ENCODE data around the gene RABGAP1L. TPM values are rescaled to one million over a fixed set of nuclear protein-coding genes. Genes with fewer than 3 reads are reported as not detected.

Gene RABGAP1L
- total RNA-seq, 2 experiments from 2014 or later, result 59.8 to 67.6 TPM

DNA sequence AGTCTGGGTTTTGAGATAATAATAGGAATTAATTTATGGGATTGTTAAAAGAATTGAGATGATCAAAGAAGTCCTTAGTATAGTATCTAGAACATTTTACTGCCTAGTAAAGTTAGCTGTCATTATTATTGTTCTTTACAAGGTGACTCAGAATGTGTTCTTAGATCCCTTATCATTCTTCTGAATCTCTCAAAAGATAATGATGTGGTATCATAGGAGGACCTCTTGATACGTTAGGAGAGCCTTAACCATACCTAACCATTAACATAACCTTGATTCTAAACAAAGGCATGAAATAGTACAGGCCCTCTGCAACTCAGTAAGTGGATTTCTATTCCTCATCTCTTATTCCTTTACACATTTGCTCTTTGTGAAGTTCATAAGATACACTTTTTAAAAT lies 593.8 kb downstream of the RABGAP1L start:
- Histone ChIP-seq H3K4me1 (ENCODE audit: insufficient read depth, low read length) (no peaks in the 10 kb centered on the region), H3K4me3 (ENCODE audit: low read length) (no peak overlapping the region), H3K27me3 (ENCODE audit: control insufficient read depth in 1 of 2, insufficient read depth in 2 of 2, low read length in 2 of 2) (no peaks in the 10 kb centered on the region), H3K36me3 (ENCODE audit: insufficient read depth, low read length) (no peaks in the 10 kb centered on the region), H3K9me3 (ENCODE audit: control insufficient read depth in 1 of 2, insufficient read depth in 1 of 2, low read length in 2 of 2) (no peaks in the 10 kb centered on the region), H3K27ac (ENCODE audit: low read depth in 1 of 2, low read length in 2 of 2) (no peak overlapping the region)
- POLR2A ChIA-PET, result no interaction called here
- H3K9me3 Mint-ChIP-seq, result no peaks in the 10 kb centered on the region
- intact Hi-C loops (cut with DNase I, micrococcal nuclease), result no loop called here
- CTCF ChIA-PET, result no interaction called here
- H3K4me3 Mint-ChIP-seq, result no peak overlapping the region
- no peaks in the 10 kb centered on the region for H3K27me3 Mint-ChIP-seq
- no peak overlapping the region for H3K27ac Mint-ChIP-seq
- TF ChIP-seq, protein P1, sequence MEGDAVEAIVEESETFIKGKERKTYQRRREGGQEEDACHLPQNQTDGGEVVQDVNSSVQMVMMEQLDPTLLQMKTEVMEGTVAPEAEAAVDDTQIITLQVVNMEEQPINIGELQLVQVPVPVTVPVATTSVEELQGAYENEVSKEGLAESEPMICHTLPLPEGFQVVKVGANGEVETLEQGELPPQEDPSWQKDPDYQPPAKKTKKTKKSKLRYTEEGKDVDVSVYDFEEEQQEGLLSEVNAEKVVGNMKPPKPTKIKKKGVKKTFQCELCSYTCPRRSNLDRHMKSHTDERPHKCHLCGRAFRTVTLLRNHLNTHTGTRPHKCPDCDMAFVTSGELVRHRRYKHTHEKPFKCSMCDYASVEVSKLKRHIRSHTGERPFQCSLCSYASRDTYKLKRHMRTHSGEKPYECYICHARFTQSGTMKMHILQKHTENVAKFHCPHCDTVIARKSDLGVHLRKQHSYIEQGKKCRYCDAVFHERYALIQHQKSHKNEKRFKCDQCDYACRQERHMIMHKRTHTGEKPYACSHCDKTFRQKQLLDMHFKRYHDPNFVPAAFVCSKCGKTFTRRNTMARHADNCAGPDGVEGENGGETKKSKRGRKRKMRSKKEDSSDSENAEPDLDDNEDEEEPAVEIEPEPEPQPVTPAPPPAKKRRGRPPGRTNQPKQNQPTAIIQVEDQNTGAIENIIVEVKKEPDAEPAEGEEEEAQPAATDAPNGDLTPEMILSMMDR (IDR thresholded peaks at IDR 0.05), result no peak
- ATAC-seq (ENCODE audit: poor library complexity), result no peak
- no peak for DNase-seq
- H3K4me1 Mint-ChIP-seq (ENCODE audit: low read depth), result no peaks in the 10 kb centered on the region
- H3K36me3 Mint-ChIP-seq (ENCODE audit: low read depth), result no peaks in the 10 kb centered on the region

DNA sequence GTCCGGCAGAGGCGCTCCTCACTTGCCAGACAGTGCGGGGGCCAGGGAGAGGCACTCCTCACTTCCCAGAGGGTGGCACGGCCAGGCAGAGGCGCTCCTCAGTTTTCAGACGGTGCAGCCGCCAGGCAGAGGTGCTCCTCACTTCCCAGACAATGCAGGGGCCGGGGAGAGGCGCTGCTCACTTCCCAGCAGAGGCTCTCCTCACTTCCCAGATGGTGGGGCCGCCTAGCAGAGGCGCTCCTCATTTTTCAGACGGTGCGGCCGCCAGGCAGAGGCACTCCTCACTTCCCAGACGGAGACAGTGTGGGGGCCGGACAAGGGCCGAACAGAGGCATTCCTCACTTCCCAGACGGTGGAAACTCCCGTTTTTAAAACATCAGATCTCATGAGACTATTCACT lies 602.0 kb downstream of the RABGAP1L start:
- H3K27ac ChIP-seq (ENCODE audit: low read depth in 1 of 2, low read length in 2 of 2), result no peak overlapping the region
- no peaks in the 10 kb centered on the region for H3K27me3 ChIP-seq (ENCODE audit: control insufficient read depth in 1 of 2, insufficient read depth in 2 of 2, low read length in 2 of 2)
- intact Hi-C loops (cut with DNase I, micrococcal nuclease), result no loop called here
- CTCF ChIA-PET, result no interaction called here
- TF ChIP-seq, protein P1 (IDR thresholded peaks at IDR 0.05), result no peak
- H3K4me3 ChIP-seq (ENCODE audit: low read length), result no peak overlapping the region
- Mint-ChIP-seq H3K4me3 (no peak overlapping the region), H3K27me3 (no peaks in the 10 kb centered on the region), H3K9me3 (no peaks in the 10 kb centered on the region), H3K4me1 (ENCODE audit: low read depth) (no peaks in the 10 kb centered on the region), H3K27ac (no peak overlapping the region), H3K36me3 (ENCODE audit: low read depth) (no peaks in the 10 kb centered on the region)
- DNase-seq (no peak), ATAC-seq (ENCODE audit: poor library complexity) (no peak)
- H3K36me3 ChIP-seq (ENCODE audit: insufficient read depth, low read length), result no peaks in the 10 kb centered on the region
- H3K4me1 ChIP-seq (ENCODE audit: insufficient read depth, low read length), result no peaks in the 10 kb centered on the region
- POLR2A ChIA-PET, result no interaction called here
- H3K9me3 ChIP-seq (ENCODE audit: control insufficient read depth in 1 of 2, insufficient read depth in 1 of 2, low read length in 2 of 2), result no peaks in the 10 kb centered on the region

GRCh38 chr1:174761901-174762585 lies 602.7 kb downstream of the RABGAP1L start:
- TF ChIP-seq, protein P1 (IDR thresholded peaks at IDR 0.05), result no peak
- DNase-seq (no peak), ATAC-seq (ENCODE audit: poor library complexity) (no peak)
- no peaks in the 10 kb centered on the region for H3K9me3 ChIP-seq (ENCODE audit: control insufficient read depth in 1 of 2, insufficient read depth in 1 of 2, low read length in 2 of 2)
- H3K36me3 ChIP-seq (ENCODE audit: insufficient read depth, low read length), result no peaks in the 10 kb centered on the region
- Mint-ChIP-seq H3K9me3 (no peaks in the 10 kb centered on the region), H3K36me3 (ENCODE audit: low read depth) (no peaks in the 10 kb centered on the region), H3K27ac (no peak overlapping the region), H3K4me3 (no peak overlapping the region), H3K4me1 (ENCODE audit: low read depth) (no peaks in the 10 kb centered on the region), H3K27me3 (no peaks in the 10 kb centered on the region)
- no peak overlapping the region for H3K27ac ChIP-seq (ENCODE audit: low read depth in 1 of 2, low read length in 2 of 2)
- intact Hi-C loops (cut with DNase I, micrococcal nuclease), result no loop called here
- POLR2A ChIA-PET, result no interaction called here
- CTCF ChIA-PET, result no interaction called here
- no peak overlapping the region for H3K4me3 ChIP-seq (ENCODE audit: low read length)
- no peaks in the 10 kb centered on the region for H3K27me3 ChIP-seq (ENCODE audit: control insufficient read depth in 1 of 2, insufficient read depth in 2 of 2, low read length in 2 of 2)
- no peaks in the 10 kb centered on the region for H3K4me1 ChIP-seq (ENCODE audit: insufficient read depth, low read length)

Data from CD4-positive, alpha-beta T cell (primary cell).